GM21576 (cell line): ENCODE measurements around the gene PIAS4.

Experiments used
- ATAC-seq: cut with Tn5 transposase; IDR thresholded peaks from one replicate; pipeline ENCODE4 v1.9.1; 2021; ENCODE audit warnings: mild to moderate bottlenecking, moderate library complexity; ENCODE audit not compliant: unreplicated experiment

PIAS4 gene

DNA sequence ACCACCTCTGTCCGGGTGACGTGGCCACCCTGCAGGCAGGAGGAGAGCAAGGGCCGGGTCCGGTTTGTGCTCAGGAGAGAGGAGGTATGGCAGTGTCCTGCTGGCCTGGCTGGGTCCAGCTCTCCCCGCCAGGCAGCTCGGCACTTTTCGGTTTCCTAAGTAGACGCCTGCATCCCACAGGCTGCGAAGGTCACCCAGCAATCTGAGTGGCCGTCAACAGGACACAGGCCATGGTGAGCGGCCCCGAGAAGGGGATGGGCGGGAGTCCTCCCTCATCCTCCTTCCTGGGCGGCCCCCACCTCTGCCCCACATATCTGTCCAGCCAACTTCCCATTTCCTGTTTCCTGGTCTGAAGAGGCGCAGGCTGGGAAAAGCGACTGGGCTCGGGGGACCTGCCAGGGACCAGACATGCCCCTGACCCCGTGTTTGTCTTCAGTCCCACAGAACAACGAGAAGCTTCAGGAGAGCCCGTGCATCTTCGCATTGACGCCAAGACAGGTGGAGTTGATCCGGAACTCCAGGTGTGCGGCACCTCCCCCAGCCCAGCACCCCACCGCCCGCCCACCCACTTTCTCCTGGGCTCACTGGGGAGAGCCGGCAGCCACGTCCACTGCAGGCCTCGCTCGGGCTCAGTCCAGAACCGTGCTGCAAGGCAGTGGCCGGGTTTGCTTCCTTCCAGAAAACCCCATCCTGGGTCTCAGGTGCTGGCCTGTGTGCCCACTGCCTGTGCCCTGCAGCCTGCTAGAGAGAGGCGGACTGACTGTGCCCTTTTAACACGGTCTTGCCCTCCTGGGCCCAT lies 16.3 kb downstream of the PIAS4 start:
- ATAC-seq: no peak

GRCh38 chr19:4025317-4025716 lies 17.8 kb downstream of the PIAS4 start:
- ATAC-seq: no peak

GRCh38 chr19:4027146-4027545 lies 19.6 kb downstream of the PIAS4 start:
- no peak for ATAC-seq

- ATAC-seq: no peak
Observed at GRCh38 chr19:4028334-4029246, 21.1 kb downstream of the PIAS4 start.

DNA sequence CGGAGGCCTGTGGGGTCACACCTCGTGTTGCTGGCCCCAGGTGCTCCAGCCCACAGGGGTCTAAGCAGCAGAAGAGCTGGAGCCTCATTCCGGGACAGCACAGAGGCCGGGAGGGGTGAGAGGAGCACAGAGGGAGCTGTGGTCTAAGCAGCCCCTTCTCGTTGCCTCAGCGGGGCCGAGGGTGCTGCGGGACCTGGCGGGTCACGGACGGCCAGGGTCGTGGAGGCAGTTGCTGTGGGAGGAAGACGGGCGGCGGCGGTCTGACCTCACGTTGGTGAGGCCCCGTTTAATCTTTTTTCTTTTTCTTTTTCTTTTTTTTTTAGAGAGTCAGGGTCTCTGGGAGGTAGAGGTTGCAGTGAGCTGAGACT lies 21.7 kb downstream of the PIAS4 start:
- no peak for ATAC-seq

DNA sequence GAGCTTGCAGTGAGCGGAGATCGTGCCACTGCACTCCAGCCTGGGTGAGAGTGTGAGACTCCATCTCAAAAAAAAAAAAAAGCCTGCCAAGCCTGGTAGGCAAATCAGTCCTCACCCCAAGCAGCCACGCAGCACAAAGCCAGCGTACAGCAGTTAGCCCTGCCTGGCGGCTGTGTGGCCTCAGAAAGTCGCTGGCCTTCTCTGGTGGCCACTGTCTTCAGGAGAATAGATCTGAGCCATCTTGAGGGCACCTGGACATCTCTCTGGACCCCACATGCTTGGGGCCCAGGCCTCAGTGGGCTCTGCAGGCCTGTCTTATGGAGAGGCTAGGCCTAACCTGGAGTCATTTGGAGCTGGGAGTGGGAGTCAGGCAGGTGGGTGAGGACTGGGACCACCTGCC lies 23.0 kb downstream of the PIAS4 start:
- ATAC-seq: no peak

DNA sequence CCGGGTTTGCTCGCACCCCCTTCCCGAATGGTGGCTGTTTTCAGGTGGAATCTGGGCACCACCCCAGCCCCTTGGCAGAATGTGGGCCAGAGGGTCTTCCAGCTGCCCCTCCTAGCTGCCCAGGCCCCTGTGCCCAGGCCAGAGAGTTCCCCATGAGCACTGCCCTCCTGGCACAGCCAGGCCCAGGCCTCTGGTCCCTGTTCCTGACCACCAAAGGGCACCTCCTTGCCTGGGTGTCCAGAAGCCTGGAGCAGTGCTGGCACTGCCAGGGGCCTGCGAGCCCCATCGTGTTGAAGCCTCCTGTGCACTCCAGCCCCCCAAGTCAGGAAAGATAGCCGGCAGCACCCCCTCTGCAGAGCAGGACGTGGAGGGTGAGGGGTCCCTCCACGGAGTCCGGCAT lies 23.4 kb downstream of the PIAS4 start:
- no peak for ATAC-seq

DNA sequence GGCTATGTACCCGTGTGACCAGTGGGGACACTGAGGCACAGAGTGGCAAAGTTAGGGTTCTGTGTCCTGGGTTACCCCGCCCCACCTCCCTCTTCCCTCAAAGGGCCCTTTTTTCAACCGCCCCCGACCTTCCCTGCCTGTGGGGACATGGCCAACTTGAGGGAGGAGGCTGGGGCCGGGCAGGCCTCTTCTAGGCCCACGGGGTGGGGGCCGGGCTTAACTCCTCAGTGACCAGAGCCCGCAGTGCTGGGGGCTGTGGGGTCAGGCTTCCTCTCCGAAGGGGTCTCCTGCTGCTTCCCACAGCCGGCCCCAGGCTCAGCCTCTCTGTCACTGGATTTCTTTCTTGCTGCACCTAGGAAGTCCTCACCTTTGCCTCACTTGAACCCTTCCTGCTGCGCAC lies 23.9 kb downstream of the PIAS4 start:
- no peak for ATAC-seq

DNA sequence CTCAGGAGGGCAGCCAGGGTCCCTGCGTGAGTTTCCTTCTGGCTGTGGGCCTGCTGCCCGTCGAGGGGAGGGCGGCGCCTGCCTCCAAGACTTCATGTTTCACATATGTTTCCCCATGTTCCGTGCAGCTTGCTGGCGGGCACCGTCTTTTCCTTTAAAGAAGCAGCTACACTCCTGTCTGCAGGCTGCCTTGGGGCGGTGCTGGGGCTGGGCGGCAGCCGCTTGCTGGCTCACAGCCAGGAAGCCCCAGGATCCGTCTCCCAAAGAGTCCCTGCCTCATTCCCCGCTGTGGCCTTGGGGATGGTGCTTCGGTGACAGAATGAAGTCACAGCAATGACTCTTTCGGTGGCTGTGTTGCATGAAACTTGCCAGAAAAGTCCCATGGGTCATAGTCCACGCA lies 24.9 kb downstream of the PIAS4 start:
- no peak for ATAC-seq

- ATAC-seq: no peak
Observed at GRCh38 chr19:4033028-4033956, 25.8 kb downstream of the PIAS4 start.

DNA sequence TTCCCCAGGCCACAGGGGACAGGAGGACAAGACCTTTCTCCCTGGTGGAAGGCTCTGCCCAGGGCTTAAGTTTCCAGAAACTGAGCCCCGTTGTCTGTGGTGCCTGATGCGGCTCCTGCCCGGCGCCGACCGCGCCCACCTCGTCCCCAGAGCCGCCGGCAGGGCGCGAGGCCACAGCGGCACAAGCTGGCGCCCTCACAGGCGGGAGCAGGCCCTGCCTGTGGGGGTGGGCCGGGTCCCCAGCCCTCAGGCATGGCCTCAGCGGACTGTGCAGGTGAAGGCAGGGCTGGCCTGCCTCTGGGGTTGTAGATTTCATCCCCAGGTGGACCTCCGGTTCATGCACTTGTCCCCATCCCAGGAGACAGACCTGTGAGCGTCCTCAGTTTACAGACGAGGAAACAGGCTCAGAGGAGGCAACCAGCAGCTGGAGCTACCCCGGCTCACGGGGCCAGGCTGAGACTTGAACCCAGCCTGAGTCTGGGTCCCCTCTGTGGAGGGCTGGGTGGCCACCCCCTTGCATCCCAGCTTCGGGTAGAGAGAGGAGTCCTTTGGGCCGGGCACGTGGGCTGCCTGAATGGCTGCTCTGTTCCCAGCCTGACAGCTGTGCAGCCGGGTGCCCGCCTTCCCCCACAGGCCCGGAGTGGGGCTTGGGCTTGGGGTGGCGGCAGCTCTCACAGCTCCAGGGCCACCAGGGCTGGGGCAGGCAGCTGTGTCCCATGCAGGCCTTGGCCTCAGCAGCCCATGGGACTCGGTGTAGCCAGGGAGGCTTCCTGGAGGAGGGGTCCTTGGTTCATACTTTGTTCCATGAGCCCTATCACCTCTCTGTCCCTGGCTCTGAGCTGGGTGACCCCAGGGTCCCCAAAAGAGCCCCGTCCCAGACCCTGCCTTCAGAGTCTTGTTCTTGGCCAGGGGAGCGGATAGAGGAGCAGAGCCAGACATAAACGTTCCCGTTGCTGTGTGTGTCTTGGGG lies 26.8 kb downstream of the PIAS4 start:
- no peak for ATAC-seq

DNA sequence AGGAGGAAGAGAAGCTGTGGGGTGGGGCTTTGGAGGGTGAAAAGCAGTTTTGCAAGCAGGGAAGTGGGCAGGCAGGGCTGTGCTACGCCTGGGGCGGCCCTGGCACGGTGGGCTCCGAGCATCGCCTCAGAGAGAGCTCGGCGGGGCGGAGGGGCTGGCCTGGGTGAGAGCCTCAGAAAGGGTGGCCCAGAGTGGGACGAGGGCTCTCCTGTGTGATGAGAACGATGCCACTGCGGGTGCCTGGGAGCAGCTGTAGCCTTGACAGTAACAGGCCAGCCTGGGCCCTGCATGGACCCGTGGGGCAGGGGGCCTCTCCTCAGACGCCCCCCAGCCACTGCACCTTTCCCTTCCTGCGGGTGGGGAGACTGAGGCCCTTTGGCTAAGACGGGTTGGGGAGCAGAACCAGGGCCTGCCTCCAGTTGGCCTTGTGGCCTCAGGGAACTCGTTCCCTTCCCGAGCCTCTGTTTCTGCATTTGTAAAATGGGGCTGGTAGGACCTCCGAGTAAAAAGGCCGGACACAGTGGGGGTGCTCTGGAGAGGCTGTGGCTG lies 27.6 kb downstream of the PIAS4 start:
- no peak for ATAC-seq

DNA sequence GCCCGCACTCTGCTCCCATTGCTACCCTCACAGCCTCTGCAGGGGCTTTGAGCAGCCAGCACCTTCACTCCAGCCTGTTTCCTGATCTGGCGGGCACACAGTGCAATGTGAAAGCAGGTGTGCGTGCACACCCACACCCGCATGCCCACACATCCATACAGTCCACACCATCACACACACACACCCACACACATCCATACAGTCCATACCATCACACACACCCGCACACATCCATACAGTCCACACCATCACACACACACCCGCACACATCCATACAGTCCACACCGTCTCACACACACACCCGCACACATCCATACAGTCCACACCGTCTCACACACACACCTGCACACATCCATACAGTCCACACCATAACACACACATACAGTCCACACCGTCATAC lies 28.0 kb downstream of the PIAS4 start:
- no peak for ATAC-seq

DNA sequence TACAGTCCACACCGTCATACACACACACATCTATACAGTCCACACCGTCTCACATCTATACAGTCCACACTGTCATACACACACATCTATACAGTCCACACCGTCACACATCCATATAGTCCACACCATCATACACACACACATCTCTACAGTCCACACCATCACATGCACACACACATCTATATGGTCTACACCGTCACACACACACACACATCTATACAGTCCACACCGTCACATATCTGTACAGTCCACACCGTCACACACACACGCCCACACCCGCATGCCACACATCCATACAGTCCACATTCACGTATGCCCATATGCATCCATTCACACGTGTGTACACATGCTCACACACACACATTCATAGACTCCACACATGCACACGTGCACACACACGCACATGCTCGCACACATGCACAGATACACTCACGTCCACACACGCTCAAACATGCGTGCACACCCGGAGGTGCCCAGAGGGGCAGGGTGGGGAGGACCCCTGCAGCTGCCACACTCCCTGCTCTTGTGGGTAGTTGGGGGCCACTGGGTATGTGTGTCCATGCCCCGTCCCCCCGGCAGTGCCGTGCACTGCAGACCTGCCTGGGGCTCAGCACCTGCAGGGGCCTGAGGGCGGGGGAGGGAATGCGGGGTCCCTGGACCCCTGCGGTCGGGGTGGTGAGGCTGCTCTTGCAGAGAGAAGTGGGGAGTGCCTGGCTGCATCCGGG lies 29.2 kb downstream of the PIAS4 start:
- ATAC-seq: no peak

DNA sequence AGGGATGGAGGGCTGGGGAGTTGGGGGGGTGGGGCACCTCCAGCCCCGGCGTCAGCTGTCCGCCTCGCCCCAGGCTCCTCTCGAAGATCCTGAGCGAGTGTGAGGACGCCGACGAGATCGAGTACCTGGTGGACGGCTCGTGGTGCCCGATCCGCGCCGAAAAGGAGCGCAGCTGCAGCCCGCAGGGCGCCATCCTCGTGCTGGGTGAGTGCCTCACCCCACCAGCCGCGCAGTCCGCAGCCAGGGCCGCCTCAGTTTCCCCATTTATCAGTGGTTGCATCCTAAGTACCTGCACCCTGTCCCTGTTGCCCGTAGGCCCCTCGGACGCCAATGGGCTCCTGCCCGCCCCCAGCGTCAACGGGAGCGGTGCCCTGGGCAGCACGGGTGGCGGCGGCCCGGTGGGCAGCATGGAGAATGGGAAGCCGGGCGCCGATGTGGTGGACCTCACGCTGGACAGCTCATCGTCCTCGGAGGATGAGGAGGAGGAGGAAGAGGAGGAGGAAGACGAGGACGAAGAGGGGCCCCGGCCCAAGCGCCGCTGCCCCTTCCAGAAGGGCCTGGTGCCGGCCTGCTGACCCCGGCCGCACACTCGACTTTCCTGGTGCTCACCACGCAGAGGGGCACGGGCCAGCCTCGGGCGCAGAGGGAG lies 29.9 kb downstream of the PIAS4 start:
- ATAC-seq: no peak

GRCh38 chr19:4038057-4038456 lies 30.5 kb downstream of the PIAS4 start:
- ATAC-seq: no peak

DNA sequence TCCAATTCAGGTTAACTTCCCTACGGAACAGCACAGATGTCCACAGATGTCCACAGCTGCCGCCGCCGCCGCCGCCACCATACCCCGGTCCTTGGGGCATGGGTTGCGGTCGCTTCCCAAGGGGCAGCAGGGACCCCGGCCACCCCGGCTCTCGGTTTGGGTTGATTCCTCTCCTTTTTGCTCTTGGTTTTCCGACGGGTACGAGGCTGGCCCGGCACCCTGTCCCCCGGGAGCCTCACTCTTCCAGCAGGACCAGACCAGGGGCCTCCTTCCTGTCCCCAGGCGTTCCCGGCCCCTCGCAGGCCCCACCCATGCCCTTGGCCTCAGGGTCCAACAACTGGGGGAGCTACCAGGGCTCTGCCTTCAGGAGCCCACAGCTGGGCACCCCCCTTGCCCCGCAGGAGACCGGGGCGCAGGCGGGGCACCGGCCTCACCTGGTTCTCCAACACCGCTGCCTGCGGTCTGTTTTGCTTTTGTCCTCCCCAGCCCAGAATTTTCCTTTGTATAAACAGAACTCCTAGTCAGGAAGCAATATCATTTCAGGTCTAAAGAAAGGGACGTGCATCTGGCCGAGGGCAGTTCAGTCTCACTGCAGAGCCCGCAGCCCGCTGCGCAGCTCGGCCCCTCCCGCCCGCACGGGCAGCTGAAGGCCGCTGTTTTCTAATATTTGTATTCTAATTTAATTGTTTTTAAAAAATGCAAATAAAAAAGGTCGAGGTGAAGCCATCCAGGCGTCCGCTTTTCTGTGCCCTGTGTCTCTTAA lies 31.3 kb downstream of the PIAS4 start:
- no peak for ATAC-seq
